Colonic mucosa (tissue), 4 donors: ENCODE measurements around the gene IL4I1. TPM values are rescaled to one million over a fixed set of nuclear protein-coding genes. Genes with fewer than 3 reads are reported as not detected.
A peak's percentile ranks its signal among the peaks of the same experiment; 100 is the strongest.

Experiments
- DNase-seq: peaks from one replicate; pipeline ENCODE4 v3.0.0-alpha.2; 2020
- H3K27ac ChIP-seq: fragments of 200-600 bp; one replicate; pipeline ENCODE4 v1.8.0; 2021
- H3K27me3 ChIP-seq: fragments of 200-600 bp; one replicate; pipeline ENCODE4 v1.8.0; 2021
- H3K36me3 ChIP-seq: fragments of 200-600 bp; one replicate; pipeline ENCODE4 v1.8.0; 2021
- H3K4me1 ChIP-seq: fragments of 200-600 bp; one replicate; pipeline ENCODE4 v1.8.0; 2021; ENCODE audit warnings: mild to moderate bottlenecking
- H3K4me3 ChIP-seq: fragments of 200-600 bp; one replicate; pipeline ENCODE4 v1.8.0; 2021
- H3K9ac ChIP-seq, 2 donors: one replicate each; pipeline ENCODE4 v1.7.0; 2013; ENCODE audit warnings: control low read depth in 2 of 2, low read depth in 2 of 2, low read length in 2 of 2
- H3K9me3 ChIP-seq: fragments of 200-600 bp; one replicate; pipeline ENCODE4 v1.8.0; 2021
- intact Hi-C: fragments of 100-400 bp; cut with DNase I; formaldehyde crosslinking; loops from one replicate; pipeline ENCODE4 v1.14.1; 2022
- total RNA-seq, 2 donors: library from RNA; stranded (reverse); fragmentation: NEBNext Ultra II Directional in 1 of 2; extraction: Animal tissue kit (Norgen Biotek cat#: 25700) in 1 of 2; gene quantifications; one replicate each; pipeline ENCODE4 v1.2.1, GENCODE V29; 2021
- TF ChIP-seq, protein P1 (sequence below): fragments of 200-600 bp; IDR thresholded peaks from one replicate; pipeline ENCODE4 v1.8.0; 2022; ENCODE audit warnings: antibody characterized with exemption, mild to moderate bottlenecking
- donor health status: healthy.
- donor health status: DM: no; HTN: no; CAD: no.
- donor health status: DM: no; HTN: no; CAD: no.

IL4I1 gene
- total RNA-seq, 2 donors from 2014 or later = 1.0 to 2.4 TPM

DNA sequence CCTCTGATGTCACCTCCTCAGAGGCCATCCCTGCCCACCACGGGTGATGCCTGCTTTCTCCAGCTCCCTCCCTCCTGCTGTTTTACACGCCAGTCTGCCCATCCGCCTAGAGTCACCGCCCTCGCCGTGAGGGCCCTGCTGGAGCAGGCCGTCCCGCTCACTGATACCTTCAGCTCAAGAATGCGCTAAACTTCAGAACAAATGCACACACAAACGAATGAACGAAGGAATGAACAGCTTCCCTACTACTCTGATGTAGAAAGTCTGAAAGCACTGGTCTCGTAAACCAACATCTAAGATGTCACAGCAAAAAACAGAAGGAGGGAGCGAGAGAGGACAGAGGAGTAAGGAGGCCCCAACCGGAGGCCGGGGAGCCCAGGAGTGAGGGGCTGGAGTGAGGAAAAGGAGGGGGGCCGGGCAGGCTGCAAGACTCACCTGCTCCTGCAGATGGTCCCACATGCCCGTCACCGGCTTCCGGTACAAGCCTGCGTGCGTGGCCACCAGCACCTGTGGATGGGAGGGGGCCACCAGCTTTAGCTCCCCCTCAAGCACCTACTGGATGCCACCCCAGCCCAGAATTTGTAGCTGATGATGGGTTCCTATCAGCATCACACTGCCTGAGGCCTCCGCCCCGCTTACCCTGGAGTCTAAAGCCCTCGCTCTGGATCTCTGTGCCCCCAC lies 33.3 kb downstream of the IL4I1 start:
- TF ChIP-seq, protein P1, sequence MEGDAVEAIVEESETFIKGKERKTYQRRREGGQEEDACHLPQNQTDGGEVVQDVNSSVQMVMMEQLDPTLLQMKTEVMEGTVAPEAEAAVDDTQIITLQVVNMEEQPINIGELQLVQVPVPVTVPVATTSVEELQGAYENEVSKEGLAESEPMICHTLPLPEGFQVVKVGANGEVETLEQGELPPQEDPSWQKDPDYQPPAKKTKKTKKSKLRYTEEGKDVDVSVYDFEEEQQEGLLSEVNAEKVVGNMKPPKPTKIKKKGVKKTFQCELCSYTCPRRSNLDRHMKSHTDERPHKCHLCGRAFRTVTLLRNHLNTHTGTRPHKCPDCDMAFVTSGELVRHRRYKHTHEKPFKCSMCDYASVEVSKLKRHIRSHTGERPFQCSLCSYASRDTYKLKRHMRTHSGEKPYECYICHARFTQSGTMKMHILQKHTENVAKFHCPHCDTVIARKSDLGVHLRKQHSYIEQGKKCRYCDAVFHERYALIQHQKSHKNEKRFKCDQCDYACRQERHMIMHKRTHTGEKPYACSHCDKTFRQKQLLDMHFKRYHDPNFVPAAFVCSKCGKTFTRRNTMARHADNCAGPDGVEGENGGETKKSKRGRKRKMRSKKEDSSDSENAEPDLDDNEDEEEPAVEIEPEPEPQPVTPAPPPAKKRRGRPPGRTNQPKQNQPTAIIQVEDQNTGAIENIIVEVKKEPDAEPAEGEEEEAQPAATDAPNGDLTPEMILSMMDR = no peak
- Histone ChIP-seq H3K4me1 (peaks cover 15% of the 10 kb centered on the region), H3K27me3 (no peaks in the 10 kb centered on the region), H3K4me3 (no peak overlapping the region), H3K9me3 (no peaks in the 10 kb centered on the region), H3K36me3 (no peaks in the 10 kb centered on the region), H3K27ac (no peak overlapping the region), H3K9ac (no peak overlapping the region)
- no peak for DNase-seq
- intact Hi-C loops = loop anchor here (10.0 kb wide), 1 partner anchor 49 kb away; the partner anchor contains the start of genes FUZ and MED25

DNA sequence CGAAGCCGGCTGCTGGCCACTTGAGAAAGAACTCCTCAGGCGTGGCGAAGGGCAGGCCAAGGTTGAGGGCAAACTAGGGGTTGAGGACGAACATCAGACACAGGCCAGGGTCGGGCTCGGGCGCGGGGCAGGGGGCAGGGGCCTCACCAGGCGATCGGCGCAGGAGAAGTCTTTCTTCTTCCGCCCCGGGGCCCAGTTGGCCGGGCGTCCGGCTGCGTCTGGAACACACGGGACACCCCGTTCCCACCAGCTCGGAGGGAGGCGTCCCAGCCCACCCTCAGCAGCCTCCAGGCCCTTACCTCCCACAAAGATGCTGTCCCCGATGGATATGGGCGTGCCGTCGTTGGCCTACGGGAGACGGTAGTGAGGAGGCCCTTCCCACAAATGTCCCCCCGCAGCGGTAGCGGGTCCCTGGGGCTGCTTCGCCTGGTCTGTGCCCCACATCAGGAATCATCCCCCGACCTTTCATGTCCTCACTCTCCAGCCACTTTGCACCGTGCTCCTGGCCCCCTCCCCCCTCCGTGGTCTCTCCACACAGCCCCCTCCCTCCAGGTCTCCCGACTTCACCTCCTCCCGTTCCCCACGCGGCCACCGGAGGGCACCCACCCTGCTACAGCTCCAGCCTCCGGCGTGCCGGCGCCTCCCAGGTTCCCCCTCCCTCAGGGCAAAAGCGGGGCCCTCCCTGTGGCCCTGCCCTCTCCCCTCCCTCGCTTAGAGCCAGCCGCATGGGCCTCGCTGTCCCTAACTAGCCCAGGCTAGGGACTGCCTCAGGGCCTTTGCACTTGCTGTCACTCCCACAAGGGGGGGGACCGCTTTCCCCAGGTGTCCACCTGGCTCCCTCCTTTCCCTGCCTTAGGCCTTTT lies 34.1 kb downstream of the IL4I1 start:
- H3K27ac ChIP-seq = no peak overlapping the region
- intact Hi-C loops = loop anchor here (10.0 kb wide), 1 partner anchor 48 kb away; the partner anchor contains the start of genes FUZ and MED25
- H3K36me3 ChIP-seq = no peaks in the 10 kb centered on the region
- H3K9me3 ChIP-seq = no peaks in the 10 kb centered on the region
- TF ChIP-seq, protein P1 = no peak
- H3K4me3 ChIP-seq = no peak overlapping the region
- H3K4me1 ChIP-seq = peaks cover 15% of the 10 kb centered on the region
- peak; percentile 26 for DNase-seq
- H3K9ac ChIP-seq = no peak overlapping the region
- H3K27me3 ChIP-seq = no peaks in the 10 kb centered on the region

DNA sequence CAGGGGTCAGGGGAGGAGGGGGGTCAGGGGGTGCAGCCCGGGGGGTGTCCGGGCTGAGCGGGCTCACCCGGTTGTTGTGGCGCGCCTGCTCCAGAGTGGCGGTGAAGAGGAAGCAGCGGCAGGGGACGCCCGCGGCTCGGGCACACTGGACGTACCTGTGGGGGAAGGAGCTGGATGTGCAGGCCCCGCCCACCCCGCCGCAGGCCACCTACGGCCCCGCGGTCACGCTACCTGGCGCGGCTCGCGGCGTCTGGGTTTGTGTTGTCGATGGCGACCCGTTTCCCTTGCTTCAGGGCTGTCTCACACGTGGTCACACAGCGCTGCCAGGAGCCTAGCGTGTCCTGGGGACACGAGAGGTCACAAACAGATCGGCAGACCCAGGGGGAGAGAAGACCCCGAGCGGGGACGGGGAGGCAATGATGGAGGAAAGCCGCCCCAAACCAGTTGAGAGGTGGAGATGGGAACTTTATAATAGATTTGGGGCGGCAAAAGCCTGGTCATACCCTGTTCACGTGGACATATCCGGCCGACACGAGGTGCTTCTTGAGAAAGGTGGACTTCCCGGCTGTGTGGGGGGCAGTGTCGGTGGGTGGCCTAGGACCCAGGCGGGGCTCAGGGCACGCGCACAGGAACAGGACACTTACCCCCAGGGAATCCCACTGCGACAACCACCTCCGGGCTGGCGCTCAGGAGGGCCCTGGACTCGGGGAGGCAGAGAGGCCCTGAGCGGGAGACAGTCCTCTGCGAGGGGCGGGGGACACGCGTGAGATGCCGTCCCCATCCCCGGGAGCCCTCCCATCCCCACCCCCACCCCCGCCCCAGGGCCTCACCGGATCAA lies 34.9 kb downstream of the IL4I1 start:
- Histone ChIP-seq H3K4me3 (no peak overlapping the region), H3K36me3 (peaks cover 7% of the 10 kb centered on the region), H3K4me1 (peaks cover 15% of the 10 kb centered on the region), H3K27me3 (no peaks in the 10 kb centered on the region), H3K27ac (no peak overlapping the region), H3K9ac (no peak overlapping the region), H3K9me3 (no peaks in the 10 kb centered on the region)
- intact Hi-C loops = loop anchor here (10.0 kb wide), 1 partner anchor 47 kb away; the partner anchor contains the start of genes FUZ and MED25
- DNase-seq = no peak
- TF ChIP-seq, protein P1 = no peak

DNA sequence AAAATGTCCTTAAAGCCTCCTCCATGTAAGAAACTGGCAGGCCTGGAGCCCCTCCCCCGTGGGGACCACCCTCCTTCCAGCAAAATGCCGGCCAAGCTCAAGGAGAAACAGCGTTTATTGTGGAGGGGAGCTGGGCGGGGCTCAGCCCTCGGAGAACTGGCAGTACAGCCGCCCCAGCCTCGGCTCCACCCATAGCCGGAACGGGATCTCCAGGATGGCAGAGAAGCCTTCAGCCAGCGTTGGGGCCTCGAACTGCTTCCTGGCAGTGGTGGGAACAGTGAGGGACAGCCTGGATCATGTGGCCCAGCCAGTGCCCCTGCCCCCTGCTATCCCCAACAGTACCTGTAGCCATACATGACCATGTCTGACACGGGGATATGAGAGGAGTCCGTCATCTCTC lies 35.6 kb downstream of the IL4I1 start:
- intact Hi-C loops = loop anchor here (10.0 kb wide), 1 partner anchor 46 kb away; the partner anchor contains the start of genes FUZ and MED25
- H3K9ac ChIP-seq = no peak overlapping the region
- peaks cover 11% of the 10 kb centered on the region for H3K36me3 ChIP-seq
- peaks cover 11% of the 10 kb centered on the region for H3K4me1 ChIP-seq
- DNase-seq = no peak
- H3K27me3 ChIP-seq = no peaks in the 10 kb centered on the region
- H3K9me3 ChIP-seq = no peaks in the 10 kb centered on the region
- H3K27ac ChIP-seq = no peak overlapping the region
- TF ChIP-seq, protein P1 = no peak
- no peak overlapping the region for H3K4me3 ChIP-seq
